CD14-positive monocyte (primary cell): ENCODE results near the gene TSPAN32. TPM values are rescaled to one million over a fixed set of nuclear protein-coding genes. Genes with fewer than 3 reads are reported as not detected.

Source experiments
- DNase-seq, 3 donors: peaks; one replicate each; pipeline ENCODE4 v3.0.0-alpha.2; 2011 to 2022
- H2AFZ ChIP-seq: 2 replicates; pipeline ENCODE4 v1.6.0; 2012; ENCODE audit warnings: mild to moderate bottlenecking, low read depth, low read length, inconsistent platforms; ENCODE audit not compliant: insufficient read depth, poor library complexity, severe bottlenecking
- H3K27ac ChIP-seq, 2 donors: 1 replicate in 1 of 2; 2 replicates in 1 of 2; pipeline ENCODE4 v1.5.1; 2012 to 2013; ENCODE audit warnings: low read length in 2 of 2, control low read depth in 1 of 2, inconsistent platforms in 1 of 2, low read depth in 1 of 2, mild to moderate bottlenecking in 1 of 2
- H3K27me3 ChIP-seq, 2 donors: one replicate each; pipeline versions ENCODE4 v1.6.0 to v1.6.1; 2011 to 2013; ENCODE audit warnings: low read length in 2 of 2; ENCODE audit not compliant: control insufficient read depth in 2 of 2, insufficient read depth in 2 of 2
- H3K36me3 ChIP-seq, 2 donors: replicated peaks in 1 of 2; 1 replicate in 1 of 2; 2 replicates in 1 of 2; pipeline versions ENCODE4 v1.5.1 to v1.6.1; 2012 to 2013; ENCODE audit warnings: low read length in 2 of 2, control low read depth in 1 of 2, inconsistent platforms in 1 of 2, mild to moderate bottlenecking in 1 of 2; ENCODE audit not compliant: insufficient read depth in 2 of 2, control insufficient read depth in 1 of 2
- H3K4me1 ChIP-seq, 2 donors: 1 replicate in 1 of 2; 2 replicates in 1 of 2; pipeline versions ENCODE4 v1.5.1 to v1.6.1; 2012 to 2013; ENCODE audit warnings: low read length in 2 of 2, control low read depth in 1 of 2, inconsistent platforms in 1 of 2, mild to moderate bottlenecking in 1 of 2, moderate library complexity in 1 of 2; ENCODE audit not compliant: insufficient read depth in 2 of 2, control insufficient read depth in 1 of 2
- H3K4me2 ChIP-seq: replicated peaks from 2 replicates; pipeline ENCODE3; 2012; ENCODE audit warnings: low read length, moderate library complexity, mild to moderate bottlenecking; ENCODE audit not compliant: poor library complexity, severe bottlenecking; ENCODE audit errors: extremely low read depth
- H3K4me3 ChIP-seq, 3 experiments: fragments of 200-600 bp in 1 of 3; sonication (generic) in 1 of 3; replicated peaks in 1 of 3; 1 replicate in 2 of 3; 2 replicates in 1 of 3; pipeline ENCODE4 v1.5.1; 2011 to 2013; ENCODE audit warnings: low read length in 3 of 3, mild to moderate bottlenecking in 3 of 3, control low read depth in 2 of 3, low read depth in 2 of 3, inconsistent platforms in 1 of 3, moderate library complexity in 1 of 3
- H3K79me2 ChIP-seq: 2 replicates; pipeline ENCODE4 v1.6.0; 2012; ENCODE audit warnings: mild to moderate bottlenecking, control low read depth, inconsistent platforms, low read length, moderate library complexity; ENCODE audit not compliant: insufficient read depth
- H3K9ac ChIP-seq: 2 replicates; pipeline ENCODE4 v1.6.0; 2017; ENCODE audit warnings: low read length, mild to moderate bottlenecking; ENCODE audit not compliant: insufficient read depth, poor library complexity, severe bottlenecking
- H3K9me3 ChIP-seq, 2 donors: replicated peaks in 1 of 2; 1 replicate in 1 of 2; 2 replicates in 1 of 2; pipeline versions ENCODE4 v1.5.1 to v1.6.1; 2012 to 2013; ENCODE audit warnings: low read length in 2 of 2, control low read depth in 1 of 2; ENCODE audit not compliant: control insufficient read depth in 1 of 2, insufficient read depth in 1 of 2
- H4K20me1 ChIP-seq: 2 replicates; pipeline ENCODE4 v1.6.0; 2012; ENCODE audit warnings: mild to moderate bottlenecking, low read length, control low read depth, moderate library complexity; ENCODE audit not compliant: insufficient read depth
- H3K27ac Mint-ChIP-seq, 7 donors: one replicate each; pipeline ENCODE4 v1.8.0; 2020; ENCODE audit warnings: mild to moderate bottlenecking in 7 of 7, mixed read lengths in 7 of 7, moderate library complexity in 6 of 7, inconsistent platforms in 2 of 7
- H3K27me3 Mint-ChIP-seq, 3 donors: one replicate each; pipeline ENCODE4 v1.8.0; 2021 to 2022; ENCODE audit warnings: low read depth in 3 of 3, mild to moderate bottlenecking in 3 of 3, mixed read lengths in 3 of 3, moderate library complexity in 3 of 3, inconsistent platforms in 1 of 3
- H3K36me3 Mint-ChIP-seq, 2 donors: one replicate each; pipeline ENCODE4 v1.8.0; 2020; ENCODE audit warnings: mixed read lengths in 2 of 2, inconsistent platforms in 1 of 2, mild to moderate bottlenecking in 1 of 2
- H3K4me1 Mint-ChIP-seq: one replicate; pipeline ENCODE4 v1.8.0; 2020; ENCODE audit warnings: mild to moderate bottlenecking, mixed read lengths
- H3K4me3 Mint-ChIP-seq, 2 donors: one replicate each; pipeline ENCODE4 v1.8.0; 2020; ENCODE audit warnings: mild to moderate bottlenecking in 2 of 2, mixed read lengths in 2 of 2, moderate library complexity in 1 of 2
- H3K9me3 Mint-ChIP-seq, 7 donors: one replicate each; pipeline ENCODE4 v1.8.0; 2020 to 2022; ENCODE audit warnings: mixed read lengths in 7 of 7, mild to moderate bottlenecking in 6 of 7, moderate library complexity in 6 of 7, inconsistent platforms in 2 of 7
- WGBS: methylation state at CpG from one replicate; pipeline ENCODE4 v1.1.5; 2013; ENCODE audit warnings: missing lambda C conversion rate; ENCODE audit not compliant: insufficient coverage; 5-methylcytosine and 5-hydroxymethylcytosine counted together
- intact Hi-C, 2 donors: fragments of 100-400 bp; cut with micrococcal nuclease; formaldehyde crosslinking; loops; one replicate each; pipeline versions ENCODE4 v1.15.0 to v1.15.1; 2023
- polyA plus RNA-seq, 3 donors: library from polyadenylated mRNA; depleted of rRNA in 1 of 3; unstranded in 2 of 3; stranded (reverse) in 1 of 3; fragments of 300-500 nt in 2 of 3; fragments of >200 nt in 1 of 3; fragmentation: Illumina TruSeq in 2 of 3; gene quantifications; 1 replicate in 2 of 3; 2 replicates in 1 of 3; pipeline ENCODE4 v1.2.3, GENCODE V29; 2012 to 2021
- TF ChIP-seq, protein P1 (sequence below): fragments of 200-600 bp; IDR thresholded peaks from one replicate; pipeline ENCODE4 v1.8.0; 2022; ENCODE audit warnings: antibody characterized with exemption, mild to moderate bottlenecking

Gene TSPAN32
- polyA plus RNA-seq, 3 donors: 34.8 to 136 (median 82.5) TPM

DNA sequence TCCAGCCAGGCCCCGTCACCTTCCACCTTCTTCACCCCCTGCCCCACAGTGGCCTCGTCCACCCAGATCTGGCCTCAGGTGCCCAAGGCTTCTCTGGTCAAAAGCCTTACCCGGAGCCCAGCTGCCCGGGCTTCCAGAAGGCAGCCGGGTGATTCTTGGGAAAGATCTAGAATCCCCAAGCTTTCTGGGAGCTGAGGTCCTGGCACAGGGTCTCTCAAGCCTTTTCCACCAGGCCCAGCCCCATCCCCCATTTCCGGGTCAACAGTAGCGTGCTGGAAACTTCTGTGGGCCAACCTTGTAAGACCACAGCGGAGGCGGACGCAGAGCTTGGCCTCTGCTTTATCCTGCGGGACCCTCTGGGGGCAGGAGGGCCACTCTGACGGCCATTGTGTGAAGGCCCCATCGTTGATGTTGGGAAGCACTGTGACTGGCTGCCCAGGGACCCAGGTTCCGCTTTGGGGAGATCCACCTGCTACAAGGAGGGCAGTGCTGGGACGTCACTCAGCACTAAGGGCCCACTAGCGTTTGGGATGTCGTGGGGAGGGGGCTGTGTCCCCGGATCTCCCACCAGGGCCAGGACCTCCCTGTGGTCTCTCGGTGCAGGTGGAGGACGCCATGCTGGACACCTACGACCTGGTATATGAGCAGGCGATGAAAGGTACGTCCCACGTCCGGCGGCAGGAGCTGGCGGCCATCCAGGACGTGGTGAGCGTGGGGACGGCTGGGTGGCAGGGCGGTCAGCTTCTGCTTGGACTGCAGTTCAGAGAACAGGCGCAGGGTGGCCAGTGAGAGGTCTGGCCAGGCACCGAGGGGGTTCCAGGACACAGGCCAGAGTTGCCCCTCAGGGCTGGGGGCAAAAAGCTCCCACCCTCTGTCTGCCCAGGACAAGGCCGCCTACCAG, 11.5 kb downstream of the TSPAN32 start:
- Histone ChIP-seq H3K4me3 (no peak overlapping the region), H3K27ac (no peak overlapping the region), H3K4me2 (no peak overlapping the region), H3K79me2 (no peaks in the 10 kb centered on the region), H3K9me3 (peaks cover 0 to 4% of the 10 kb centered on the region in 2 donors), H4K20me1 (peaks cover 94% of the 10 kb centered on the region), H2AFZ (no peak overlapping the region), H3K27me3 (no peaks in the 10 kb centered on the region), H3K36me3 (no peaks in the 10 kb centered on the region), H3K4me1 (no peaks in the 10 kb centered on the region), H3K9ac (no peak overlapping the region)
- H3K4me3 Mint-ChIP-seq: no peak overlapping the region
- H3K4me1 Mint-ChIP-seq: no peaks in the 10 kb centered on the region
- intact Hi-C loops: no loop called here
- H3K27me3 Mint-ChIP-seq: peaks cover 2 to 6% (median 3%) of the 10 kb centered on the region in 3 donors
- peaks cover 2 to 5% of the 10 kb centered on the region in 2 donors for H3K36me3 Mint-ChIP-seq
- TF ChIP-seq, protein P1, sequence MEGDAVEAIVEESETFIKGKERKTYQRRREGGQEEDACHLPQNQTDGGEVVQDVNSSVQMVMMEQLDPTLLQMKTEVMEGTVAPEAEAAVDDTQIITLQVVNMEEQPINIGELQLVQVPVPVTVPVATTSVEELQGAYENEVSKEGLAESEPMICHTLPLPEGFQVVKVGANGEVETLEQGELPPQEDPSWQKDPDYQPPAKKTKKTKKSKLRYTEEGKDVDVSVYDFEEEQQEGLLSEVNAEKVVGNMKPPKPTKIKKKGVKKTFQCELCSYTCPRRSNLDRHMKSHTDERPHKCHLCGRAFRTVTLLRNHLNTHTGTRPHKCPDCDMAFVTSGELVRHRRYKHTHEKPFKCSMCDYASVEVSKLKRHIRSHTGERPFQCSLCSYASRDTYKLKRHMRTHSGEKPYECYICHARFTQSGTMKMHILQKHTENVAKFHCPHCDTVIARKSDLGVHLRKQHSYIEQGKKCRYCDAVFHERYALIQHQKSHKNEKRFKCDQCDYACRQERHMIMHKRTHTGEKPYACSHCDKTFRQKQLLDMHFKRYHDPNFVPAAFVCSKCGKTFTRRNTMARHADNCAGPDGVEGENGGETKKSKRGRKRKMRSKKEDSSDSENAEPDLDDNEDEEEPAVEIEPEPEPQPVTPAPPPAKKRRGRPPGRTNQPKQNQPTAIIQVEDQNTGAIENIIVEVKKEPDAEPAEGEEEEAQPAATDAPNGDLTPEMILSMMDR: no peak
- 93% methylated on average over 32 of the region's 34 CpGs for WGBS
- no peak overlapping the region for H3K27ac Mint-ChIP-seq
- H3K9me3 Mint-ChIP-seq: peaks cover 0 to 6% (median 3%) of the 10 kb centered on the region in 7 donors
- no peak for DNase-seq

DNA sequence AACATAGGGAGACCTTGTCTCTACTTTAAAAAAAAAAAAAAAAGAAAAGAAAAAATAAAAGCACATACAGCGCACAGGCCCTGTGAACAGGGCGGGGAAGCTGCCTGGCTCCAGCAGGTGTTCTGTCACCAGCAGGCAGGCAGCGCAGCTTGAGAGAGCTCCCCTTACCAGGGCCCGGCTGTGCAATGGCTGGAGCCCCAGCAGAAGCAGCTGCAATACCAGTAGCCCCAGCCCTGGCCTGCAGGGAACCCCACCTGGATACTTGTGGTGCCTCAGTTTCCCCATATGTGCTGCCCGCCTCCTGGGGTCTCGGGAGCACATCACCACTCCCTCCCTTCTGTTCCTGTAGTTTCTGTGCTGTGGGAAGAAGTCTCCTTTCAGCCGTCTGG, 12.3 kb downstream of the TSPAN32 start:
- H3K9ac ChIP-seq: no peak overlapping the region
- Mint-ChIP-seq H3K36me3 (peaks cover 2 to 5% of the 10 kb centered on the region in 2 donors), H3K27ac (no peak overlapping the region), H3K4me3 (no peak overlapping the region), H3K27me3 (peaks cover 2 to 6% (median 3%) of the 10 kb centered on the region in 3 donors), H3K9me3 (peaks cover 0 to 6% (median 3%) of the 10 kb centered on the region in 7 donors), H3K4me1 (no peaks in the 10 kb centered on the region)
- 97% methylated on average over 3 of the region's 7 CpGs for WGBS
- intact Hi-C loops: no loop called here
- no peak overlapping the region for H2AFZ ChIP-seq
- no peak overlapping the region for H3K4me3 ChIP-seq
- H3K4me1 ChIP-seq: no peaks in the 10 kb centered on the region
- H4K20me1 ChIP-seq: peaks cover 88% of the 10 kb centered on the region
- no peak overlapping the region for H3K4me2 ChIP-seq
- no peak for DNase-seq
- peaks cover 0 to 4% of the 10 kb centered on the region in 2 donors for H3K9me3 ChIP-seq
- H3K79me2 ChIP-seq: no peaks in the 10 kb centered on the region
- TF ChIP-seq, protein P1: no peak
- no peak overlapping the region for H3K27ac ChIP-seq
- no peaks in the 10 kb centered on the region for H3K36me3 ChIP-seq
- H3K27me3 ChIP-seq: no peaks in the 10 kb centered on the region
